UCSD-AML1 (cell line): Measurements from ENCODE around the gene TMEM63C.

Experiments
- DNase-seq: peaks from one replicate; lab custom pipeline; 2025; ENCODE audit not compliant: unreplicated experiment; lab: John Stamatoyannopoulos, UW

TMEM63C gene

GRCh38 chr14:77181603-77182437 is at the start of gene TMEM63C:
Gene TMEM63C (plus strand): TSS chr14:77181798. CDS start chr14:77218814, 37,016 bp downstream.
- DNase-seq, result peak; percentile 77

GRCh38 chr14:77131871-77132486 is 49.6 kb upstream of the TMEM63C start:
- no peak for DNase-seq

GRCh38 chr14:77133720-77134338 is 47.8 kb upstream of the TMEM63C start:
- DNase-seq, result peak; percentile 51

GRCh38 chr14:77139022-77139421 is 42.6 kb upstream of the TMEM63C start:
- DNase-seq, result no peak

- DNase-seq, result peak; percentile 50
Measured at GRCh38 chr14:77139540-77140358, 41.8 kb upstream of the TMEM63C start.

GRCh38 chr14:77140359-77141213 is 41.0 kb upstream of the TMEM63C start:
- no peak for DNase-seq

GRCh38 chr14:77141214-77142004 is 40.2 kb upstream of the TMEM63C start, which contains the start of gene ZDHHC22:
Gene ZDHHC22 (minus strand): TSS chr14:77141791. CDS start chr14:77139738, 2,053 bp downstream.
- peak; percentile 45 for DNase-seq

- DNase-seq, result no peak
Measured at GRCh38 chr14:77142005-77142800, 39.4 kb upstream of the TMEM63C start.

- no peak for DNase-seq
Measured at GRCh38 chr14:77143071-77143470, 38.5 kb upstream of the TMEM63C start.

GRCh38 chr14:77144412-77145115 is 37.0 kb upstream of the TMEM63C start:
- DNase-seq, result no peak

- no peak for DNase-seq
Measured at GRCh38 chr14:77145975-77146740, 35.4 kb upstream of the TMEM63C start.

GRCh38 chr14:77148510-77149231 is 32.9 kb upstream of the TMEM63C start:
- DNase-seq, result no peak

- no peak for DNase-seq
Measured at GRCh38 chr14:77151245-77151644, 30.4 kb upstream of the TMEM63C start.

GRCh38 chr14:77151918-77152588 is 29.5 kb upstream of the TMEM63C start:
- DNase-seq, result no peak

- DNase-seq, result no peak
Measured at GRCh38 chr14:77153802-77154201, 27.8 kb upstream of the TMEM63C start.

GRCh38 chr14:77154421-77154820 is 27.2 kb upstream of the TMEM63C start:
- no peak for DNase-seq
